Subcutaneous adipose tissue (tissue), 4 donors: Measurements from ENCODE around the gene B4GALT5. TPM values are rescaled to one million over a fixed set of nuclear protein-coding genes. Genes with fewer than 3 reads are reported as not detected.

Experiments
- CTCF ChIP-seq: fragments of 450-650 bp; IDR thresholded peaks from one replicate; pipeline ENCODE4 v1.5.1; 2016; ENCODE audit warnings: low read depth, mild to moderate bottlenecking, control low read depth, antibody characterized with exemption, moderate library complexity
- total RNA-seq, 4 donors: library from RNA; depleted of rRNA; stranded (reverse); fragments of >200 nt; gene quantifications; one replicate each; pipeline ENCODE4 v1.1.0, GENCODE V29; 2016

The B4GALT5 gene
- total RNA-seq, 4 donors from 2014 or later = 18.1 to 26.2 (median 21.2) TPM

GRCh38 chr20:49635166-49635565, 78.5 kb downstream of the B4GALT5 start:
- no peak for TF ChIP-seq CTCF

- no peak for TF ChIP-seq CTCF
These were observed 79.6 kb downstream of the B4GALT5 start for GRCh38 chr20:49634116-49634515.

- no peak for TF ChIP-seq CTCF
These were observed 80.0 kb downstream of the B4GALT5 start for GRCh38 chr20:49633643-49634042.

- no peak for TF ChIP-seq CTCF
These were observed 80.7 kb downstream of the B4GALT5 start for GRCh38 chr20:49633023-49633422.

- no peak for TF ChIP-seq CTCF
These were observed 81.7 kb downstream of the B4GALT5 start for GRCh38 chr20:49631856-49632418.

- TF ChIP-seq CTCF = no peak
These were observed 82.5 kb downstream of the B4GALT5 start for GRCh38 chr20:49631061-49631716.

GRCh38 chr20:49630396-49630951, 83.2 kb downstream of the B4GALT5 start:
- TF ChIP-seq CTCF = no peak
